Transverse colon (tissue), 4 donors: ENCODE results near the gene STRIT1. TPM values are rescaled to one million over a fixed set of nuclear protein-coding genes. Genes with fewer than 3 reads are reported as not detected.

Experiments used
- DNase-seq: peaks from one replicate; pipeline ENCODE4 v3.0.0-alpha.2; 2019
- H3K27ac ChIP-seq, 4 donors: fragments of 200-600 bp; sonication (generic); 2 replicates each; pipeline ENCODE4 v1.5.1; 2016 to 2018; ENCODE audit warnings: inconsistent platforms in 4 of 4
- H3K27me3 ChIP-seq: fragments of 200-600 bp; sonication (generic); 2 replicates; pipeline ENCODE4 v1.5.1; 2017; ENCODE audit warnings: inconsistent platforms
- H3K36me3 ChIP-seq, 4 donors: fragments of 200-600 bp; sonication (generic); 2 replicates each; pipeline ENCODE4 v1.5.1; 2017 to 2019; ENCODE audit warnings: inconsistent platforms in 4 of 4
- H3K4me1 ChIP-seq, 4 donors: fragments of 200-600 bp; sonication (generic); 2 replicates each; pipeline ENCODE4 v1.5.1; 2017 to 2020; ENCODE audit warnings: inconsistent platforms in 4 of 4
- H3K4me3 ChIP-seq, 4 donors: fragments of 200-600 bp; sonication (generic); 1 replicate in 1 of 4; 2 replicates in 3 of 4; pipeline versions ENCODE4 v1.5.1 to v1.6.1; 2017 to 2019; ENCODE audit warnings: inconsistent platforms in 4 of 4
- H3K9me3 ChIP-seq, 2 donors: fragments of 200-600 bp; sonication (generic); 2 replicates each; pipeline ENCODE4 v1.5.1; 2017 to 2019; ENCODE audit warnings: inconsistent platforms in 2 of 2
- CTCF ChIP-seq, 5 experiments: fragments of 200-600 bp in 3 of 5; fragments of 450-650 bp in 2 of 5; sonication (generic) in 3 of 5; IDR thresholded peaks; 1 replicate in 2 of 5; 2 replicates in 3 of 5; pipeline ENCODE4 v1.5.1; 2016 to 2017; ENCODE audit warnings: antibody characterized with exemption in 5 of 5, inconsistent platforms in 3 of 5, mild to moderate bottlenecking in 2 of 5, moderate library complexity in 1 of 5
- EP300 ChIP-seq: sonication (generic); formaldehyde crosslinking; IDR thresholded peaks from one replicate; pipeline ENCODE4 v1.6.1; 2017; ENCODE audit warnings: antibody characterized with exemption, low read depth
- POLR2A ChIP-seq: fragments of 450-650 bp; IDR thresholded peaks from one replicate; pipeline ENCODE4 v1.6.1; 2016; ENCODE audit warnings: antibody characterized with exemption, mild to moderate bottlenecking, moderate library complexity
- POLR2AphosphoS5 ChIP-seq, 3 donors: sonication (generic); formaldehyde crosslinking; IDR thresholded peaks; one replicate each; pipeline ENCODE4 v1.6.1; 2016; ENCODE audit warnings: antibody characterized with exemption in 3 of 3
- WGBS, 2 donors: methylation state at CpG; one replicate each; pipeline ENCODE4 v1.1.5; 2018; ENCODE audit warnings: low coverage in 1 of 2; 5-methylcytosine and 5-hydroxymethylcytosine counted together
- in situ Hi-C, 4 donors: fragments of 200-750 bp; cut with MboI; loops; one replicate each; pipeline versions ENCODE4 v1.15.0 to v1.15.1; 2017; ENCODE audit warnings: low sequenced_read_pairs in 3 of 4, low pct_ligation_motif_present in 1 of 4, low pct_unique_long_range_greater_than_20kb in 1 of 4
- intact Hi-C: fragments of 100-400 bp; cut with DNase I; formaldehyde crosslinking; loops from one replicate; pipeline ENCODE4 v1.15.1; 2023; ENCODE audit warnings: low total_unique reads
- total RNA-seq, 4 donors: library from RNA; depleted of rRNA; stranded (reverse); fragments of >200 nt; gene quantifications; one replicate each; pipeline ENCODE4 v1.1.0, GENCODE V29; 2016

The STRIT1 gene
- total RNA-seq, 4 donors from 2014 or later: 2.5 TPM; not detected in 3

- no peak for DNase-seq
- Histone ChIP-seq H3K36me3 (no peaks in the 10 kb centered on the region), H3K9me3 (no peaks in the 10 kb centered on the region), H3K27ac (no peak overlapping the region), H3K4me3 (no peak overlapping the region), H3K27me3 (no peaks in the 10 kb centered on the region), H3K4me1 (no peaks in the 10 kb centered on the region)
- in situ Hi-C loops (loop anchor here in 3 of 4 donors (25.0 kb wide), 2 partner anchors 341 to 541 kb away; no protein-coding TSS in a partner anchor), intact Hi-C loops (no loop called here)
- TF ChIP-seq EP300: no peak
- no peak for TF ChIP-seq POLR2AphosphoS5 (IDR thresholded peaks at IDR 0.05)
- TF ChIP-seq CTCF (IDR thresholded peaks at IDR 0.05): no peak
- TF ChIP-seq POLR2A: no peak
These were observed 10.1 kb upstream of the STRIT1 start for GRCh38 chr3:155303540-155304097.

- TF ChIP-seq EP300 (no peak), POLR2AphosphoS5 (IDR thresholded peaks at IDR 0.05) (no peak), POLR2A (no peak), CTCF (IDR thresholded peaks at IDR 0.05) (no peak)
- no peak overlapping the region for H3K27ac ChIP-seq
- 62 to 71% methylated on average over 2 of the region's 2 CpGs for WGBS, 2 donors
These were observed 9.4 kb upstream of the STRIT1 start for GRCh38 chr3:155302891-155303290.

GRCh38 chr3:155302481-155302880 lies 9.0 kb upstream of the STRIT1 start:
- Histone ChIP-seq H3K27me3 (no peaks in the 10 kb centered on the region), H3K36me3 (no peaks in the 10 kb centered on the region), H3K4me1 (no peaks in the 10 kb centered on the region), H3K27ac (no peak overlapping the region), H3K4me3 (no peak overlapping the region), H3K9me3 (no peaks in the 10 kb centered on the region)
- DNase-seq: no peak
- no peak for TF ChIP-seq POLR2A
- no peak for TF ChIP-seq EP300
- no peak for TF ChIP-seq POLR2AphosphoS5 (IDR thresholded peaks at IDR 0.05)
- TF ChIP-seq CTCF (IDR thresholded peaks at IDR 0.05): no peak
- in situ Hi-C loops (loop anchor here in 3 of 4 donors (25.0 kb wide), 2 partner anchors 340 to 540 kb away; no protein-coding TSS in a partner anchor), intact Hi-C loops (no loop called here)
- WGBS, 2 donors: 72 to 74% methylated on average over 2 of the region's 2 CpGs

More at GRCh38 chr3:155302891-155303290, 9.4 kb upstream of the STRIT1 start:
- no peaks in the 10 kb centered on the region for H3K4me1 ChIP-seq
- H3K36me3 ChIP-seq: no peaks in the 10 kb centered on the region
- no peaks in the 10 kb centered on the region for H3K9me3 ChIP-seq
- no peaks in the 10 kb centered on the region for H3K27me3 ChIP-seq
- no peak for DNase-seq
- intact Hi-C loops: no loop called here
- in situ Hi-C loops: loop anchor here in 3 of 4 donors (25.0 kb wide), 2 partner anchors 341 to 541 kb away; no protein-coding TSS in a partner anchor
- H3K4me3 ChIP-seq: no peak overlapping the region

GRCh38 chr3:155297100-155297499 lies 3.6 kb upstream of the STRIT1 start:
- no peak for DNase-seq
- H3K4me1 ChIP-seq: no peaks in the 10 kb centered on the region
- H3K9me3 ChIP-seq: peaks cover 0 to 5% of the 10 kb centered on the region in 2 donors
- intact Hi-C loops (no loop called here), in situ Hi-C loops (no loop called here)
- H3K27ac ChIP-seq: no peak overlapping the region
- no peaks in the 10 kb centered on the region for H3K27me3 ChIP-seq
- H3K4me3 ChIP-seq: no peak overlapping the region
- no peaks in the 10 kb centered on the region for H3K36me3 ChIP-seq
- TF ChIP-seq POLR2A (no peak), CTCF (IDR thresholded peaks at IDR 0.05) (no peak), EP300 (no peak), POLR2AphosphoS5 (IDR thresholded peaks at IDR 0.05) (no peak)
